ENCODE measurements around the gene TCTN1.
"Not testable (repeated sequence)": the region's sequence is repeated elsewhere in the genome, so short reads cannot be mapped to it uniquely, and the experiment has no call there.

The TCTN1 gene

DNA sequence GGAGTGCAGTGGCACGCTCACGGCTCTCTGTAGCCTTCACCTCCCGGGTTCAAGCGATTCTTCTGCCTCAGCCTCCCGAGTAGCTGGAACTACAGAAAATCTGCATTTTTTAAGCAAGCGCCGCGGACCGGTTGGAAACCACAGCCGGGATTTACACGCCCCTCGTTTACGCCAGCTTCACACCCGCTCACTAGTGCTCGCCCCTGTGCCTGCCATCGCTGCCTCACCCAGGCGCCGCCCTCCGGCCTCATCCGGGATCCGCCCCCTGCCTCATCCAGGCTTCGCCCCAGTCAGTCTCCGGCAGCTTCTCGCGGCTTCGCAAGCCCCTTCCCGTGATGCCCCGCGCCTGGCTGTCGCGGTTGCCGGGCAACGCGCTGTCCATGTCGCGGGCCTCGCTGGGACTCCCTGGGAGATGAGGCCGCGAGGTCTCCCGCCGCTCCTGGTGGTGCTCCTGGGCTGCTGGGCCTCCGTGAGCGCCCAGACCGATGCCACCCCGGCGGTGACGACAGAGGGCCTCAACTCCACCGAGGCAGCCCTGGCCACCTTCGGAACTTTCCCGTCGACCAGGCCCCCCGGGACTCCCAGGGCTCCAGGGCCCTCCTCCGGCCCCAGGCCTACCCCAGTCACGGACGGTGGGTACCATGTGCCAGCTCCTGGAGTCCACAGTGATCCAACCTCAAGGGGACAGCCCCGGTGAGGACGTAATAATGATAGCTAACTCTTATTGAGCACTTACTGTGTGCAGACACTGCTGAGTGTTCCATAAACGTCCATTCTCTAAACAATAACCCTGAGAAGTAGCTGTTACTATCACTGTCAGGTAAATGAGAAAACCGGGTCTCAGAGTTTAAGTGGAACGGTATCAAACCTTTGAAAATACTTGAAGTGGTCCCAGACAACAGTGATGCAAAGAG, at the start of gene TCTN1:
TSS of gene TCTN1 (plus strand) at position 359 of the 914 bp plus-strand sequence. CDS start at position 413, 54 bp downstream.
- peak; percentile 95 for DNase-seq

DNA sequence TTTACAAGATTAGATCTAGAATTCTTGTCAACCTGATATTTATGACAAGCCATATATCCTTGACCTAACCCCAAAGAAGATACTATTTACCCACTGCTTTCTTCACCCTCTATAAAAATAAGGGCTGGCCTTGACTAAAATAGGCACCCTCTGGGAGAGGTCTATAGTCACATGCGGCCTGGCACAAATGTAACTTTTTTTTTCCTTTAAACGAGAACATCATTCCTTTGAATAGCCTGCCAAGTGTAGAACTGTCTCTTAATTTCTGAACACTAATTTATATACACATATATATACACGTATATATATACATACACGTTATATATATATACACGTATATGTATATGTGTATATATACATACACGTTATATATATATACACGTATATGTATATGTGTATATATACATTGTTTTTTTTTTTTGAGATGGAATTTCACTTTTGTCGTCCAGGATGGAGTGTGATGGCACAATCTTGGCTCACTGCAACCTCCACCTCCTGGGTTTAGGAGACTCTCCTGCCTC, 49.4 kb upstream of the TCTN1 start:
- DNase-seq = no peak

DNA sequence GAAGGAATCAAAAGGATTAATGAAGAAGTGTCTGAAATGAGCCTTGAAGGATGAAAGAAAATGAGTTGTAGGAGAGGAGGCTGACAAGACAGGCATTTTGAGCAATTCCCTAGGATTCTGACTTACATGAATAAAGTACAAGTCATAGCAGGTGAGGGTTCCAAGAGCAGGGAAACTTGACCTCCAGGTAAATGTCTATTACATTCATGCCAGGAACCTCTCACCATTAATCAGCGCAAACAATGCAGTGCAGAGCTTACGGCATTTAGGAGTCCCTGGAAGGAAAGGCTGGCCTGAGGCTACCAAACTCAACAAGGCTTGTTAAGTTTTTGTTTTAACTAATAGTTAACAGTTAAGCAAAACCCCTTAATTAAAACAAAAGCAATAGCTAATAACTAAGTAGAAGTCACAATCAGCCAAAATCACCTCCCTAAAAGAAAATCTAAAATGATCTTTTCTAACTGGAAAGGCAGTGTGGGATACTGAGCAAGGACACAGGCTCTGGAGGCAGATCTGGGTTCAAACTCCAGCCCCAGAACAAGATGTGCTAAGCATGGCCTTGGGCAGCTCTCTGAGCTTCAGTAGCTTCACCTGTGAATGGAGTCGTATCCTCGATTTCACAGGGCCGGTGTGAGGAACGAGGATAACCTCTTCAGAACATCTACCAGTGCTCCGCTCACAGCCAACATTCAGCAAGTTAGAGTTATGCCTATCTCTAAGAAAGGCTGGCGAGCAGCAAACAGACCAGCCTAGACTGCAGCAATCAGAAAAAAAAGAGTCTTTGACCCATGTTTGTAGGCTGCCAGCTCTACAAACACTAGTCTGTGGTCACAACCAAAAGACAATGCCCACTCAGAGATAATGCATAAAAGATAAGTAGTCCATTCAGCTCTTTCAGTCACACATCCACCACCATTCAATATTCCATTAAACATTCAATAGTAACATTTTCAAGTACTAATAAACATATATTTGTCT, 47.7 kb upstream of the TCTN1 start:
- DNase-seq = no peak

DNA sequence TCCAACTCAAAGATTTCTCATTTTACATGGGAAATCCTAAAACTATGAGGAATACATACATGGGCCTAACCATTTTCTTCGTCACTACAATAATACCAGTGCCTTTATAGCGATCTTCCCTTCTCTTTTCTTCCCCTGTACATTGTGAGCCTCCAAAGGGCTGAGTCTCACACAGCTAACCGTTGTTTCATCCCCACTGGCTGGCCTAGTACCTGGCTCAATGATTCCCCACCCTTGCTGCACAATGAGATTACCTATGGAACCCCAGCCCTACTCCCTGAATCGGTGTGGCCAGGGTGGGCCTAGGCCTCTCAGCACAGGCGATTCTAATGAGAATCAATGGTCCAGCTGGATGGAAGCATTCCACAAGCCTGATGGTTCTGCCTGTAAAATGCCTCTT, 46.9 kb upstream of the TCTN1 start:
- no peak for DNase-seq

DNA sequence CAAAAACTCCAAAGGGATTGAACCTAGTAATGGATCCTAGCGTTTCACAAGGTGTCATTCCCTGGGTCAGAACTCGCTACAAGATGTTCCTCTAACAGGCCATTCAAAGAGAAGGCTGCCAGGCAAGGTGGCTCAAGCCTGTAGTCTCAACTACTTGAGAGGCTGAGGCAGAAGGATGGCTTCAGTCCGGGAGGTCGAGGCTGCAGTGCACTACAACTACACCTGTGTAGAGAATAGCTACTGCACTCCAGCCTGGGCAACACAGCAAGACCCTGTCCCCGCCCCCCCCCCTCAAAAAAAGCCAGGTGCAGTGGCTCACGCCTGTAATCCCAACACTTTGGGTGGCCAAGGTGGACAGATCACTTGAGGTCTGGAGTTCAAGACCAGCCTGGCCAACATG, 45.2 kb upstream of the TCTN1 start:
- no peak for DNase-seq

DNA sequence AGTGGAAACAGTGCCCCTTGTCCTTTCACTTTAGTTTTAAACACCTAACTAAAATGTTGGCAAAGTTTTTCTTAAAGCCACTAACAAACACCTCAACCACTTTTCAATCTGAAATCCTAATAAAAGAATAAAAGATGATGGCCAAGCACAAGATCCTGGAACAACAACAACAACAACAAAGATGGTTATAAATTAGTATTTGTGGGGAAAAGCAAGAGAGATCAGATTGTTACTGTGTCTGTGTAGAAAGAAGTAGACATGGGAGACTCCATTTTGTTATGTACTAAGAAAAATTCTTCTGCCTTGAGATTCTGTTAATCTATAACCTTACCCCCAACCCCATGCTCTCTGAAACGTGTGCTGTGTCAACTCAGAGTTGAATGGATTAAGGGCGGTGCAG, 44.1 kb upstream of the TCTN1 start:
- not testable (repeated sequence) for DNase-seq

DNA sequence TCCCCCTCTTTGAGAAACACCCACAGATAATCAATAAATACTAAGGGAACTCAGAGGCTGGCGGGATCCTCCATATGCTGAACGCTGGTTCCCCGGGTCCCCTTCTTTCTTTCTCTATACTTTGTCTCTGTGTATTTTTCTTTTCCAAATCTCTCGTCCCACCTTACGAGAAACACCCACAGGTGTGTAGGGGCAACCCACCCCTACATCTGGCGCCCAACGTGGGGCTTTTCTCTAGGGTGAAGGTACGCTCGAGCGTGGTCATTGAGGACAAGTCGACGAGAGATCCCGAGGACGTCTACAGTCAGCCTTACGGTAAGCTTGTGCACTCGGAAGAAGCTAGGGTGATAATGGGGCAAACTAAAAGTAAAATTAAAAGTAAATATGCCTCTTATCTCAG, 43.1 kb upstream of the TCTN1 start:
- DNase-seq = not testable (repeated sequence)

DNA sequence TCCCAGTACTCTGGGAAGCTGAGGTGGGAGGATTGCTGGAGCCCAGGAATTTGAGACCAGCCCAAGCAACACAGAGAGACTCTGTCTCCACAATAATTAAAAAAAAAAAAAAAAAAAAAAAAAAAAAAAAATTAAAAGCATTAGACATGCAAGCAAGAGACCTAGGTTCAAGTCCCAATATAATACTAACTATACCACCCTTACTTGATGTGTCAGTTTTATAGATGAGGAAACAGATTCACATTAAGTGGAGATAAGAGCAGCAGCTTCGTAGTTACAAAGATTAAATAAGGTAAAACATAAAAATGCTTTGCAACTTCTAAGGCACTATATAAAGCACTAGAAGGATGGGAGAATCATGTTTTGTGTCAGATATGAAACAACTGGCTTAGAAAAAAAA, 39.9 kb upstream of the TCTN1 start:
- no peak for DNase-seq

DNA sequence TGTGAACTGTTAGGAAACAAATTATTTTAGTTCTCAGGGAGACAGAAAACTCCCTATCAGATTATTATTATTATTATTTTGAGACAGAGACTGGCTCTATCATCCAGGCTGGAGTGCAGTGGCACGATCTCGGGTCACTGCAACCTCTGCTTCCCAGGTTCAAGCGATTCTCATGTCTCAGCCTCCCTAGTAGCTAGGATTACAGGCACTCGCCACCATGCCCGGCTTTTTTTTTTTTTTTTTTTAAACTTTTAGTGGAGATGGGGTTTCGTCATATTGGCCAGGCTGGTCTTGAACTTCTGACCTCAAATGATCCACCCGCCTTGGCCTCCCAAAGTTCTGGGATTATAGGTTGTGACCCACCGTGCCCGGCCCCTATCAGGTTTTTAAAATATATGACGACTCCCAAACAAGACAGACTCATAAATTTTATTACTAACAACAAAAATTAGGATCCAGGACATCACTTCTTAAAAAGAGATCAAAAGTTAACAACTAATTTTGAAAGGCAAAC, 39.2 kb upstream of the TCTN1 start:
- DNase-seq = not testable (repeated sequence)

DNA sequence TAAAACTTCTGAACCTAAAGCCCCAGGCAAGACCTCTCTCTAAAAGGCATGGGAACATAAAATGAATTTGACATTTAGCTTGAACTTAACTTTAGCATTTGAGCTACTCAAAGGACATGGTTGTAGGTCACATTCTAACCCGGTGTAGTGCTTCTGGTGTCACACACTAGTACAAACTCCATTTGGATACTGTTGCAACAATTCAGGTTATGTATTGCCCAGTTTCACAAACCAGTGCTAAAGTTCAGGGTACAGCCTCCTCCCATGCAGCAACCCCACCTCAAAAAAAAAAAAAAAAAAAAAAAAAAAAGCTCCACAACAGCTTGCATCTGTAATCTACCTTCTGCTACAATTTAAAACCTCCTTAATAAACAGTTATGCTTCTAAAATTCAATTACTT, 38.6 kb upstream of the TCTN1 start:
- DNase-seq = no peak

DNA sequence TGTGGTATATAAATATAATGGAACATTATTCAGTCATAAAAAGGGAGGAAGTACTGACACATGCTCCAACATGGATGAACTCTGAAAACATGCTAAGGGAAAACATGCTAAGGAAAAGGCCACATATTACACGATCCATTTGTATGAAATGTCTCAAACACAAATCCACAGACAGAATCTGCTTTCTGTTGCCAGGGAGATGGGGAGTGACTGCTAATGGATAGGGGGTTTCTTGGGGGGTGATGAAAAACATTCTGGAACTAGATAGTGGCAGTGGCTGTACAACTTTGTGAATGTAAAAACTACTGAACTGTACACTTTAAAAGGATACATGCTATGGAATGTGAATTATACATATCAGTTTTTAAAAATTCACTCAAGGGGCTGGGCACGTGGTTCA, 37.4 kb upstream of the TCTN1 start:
- no peak for DNase-seq

DNA sequence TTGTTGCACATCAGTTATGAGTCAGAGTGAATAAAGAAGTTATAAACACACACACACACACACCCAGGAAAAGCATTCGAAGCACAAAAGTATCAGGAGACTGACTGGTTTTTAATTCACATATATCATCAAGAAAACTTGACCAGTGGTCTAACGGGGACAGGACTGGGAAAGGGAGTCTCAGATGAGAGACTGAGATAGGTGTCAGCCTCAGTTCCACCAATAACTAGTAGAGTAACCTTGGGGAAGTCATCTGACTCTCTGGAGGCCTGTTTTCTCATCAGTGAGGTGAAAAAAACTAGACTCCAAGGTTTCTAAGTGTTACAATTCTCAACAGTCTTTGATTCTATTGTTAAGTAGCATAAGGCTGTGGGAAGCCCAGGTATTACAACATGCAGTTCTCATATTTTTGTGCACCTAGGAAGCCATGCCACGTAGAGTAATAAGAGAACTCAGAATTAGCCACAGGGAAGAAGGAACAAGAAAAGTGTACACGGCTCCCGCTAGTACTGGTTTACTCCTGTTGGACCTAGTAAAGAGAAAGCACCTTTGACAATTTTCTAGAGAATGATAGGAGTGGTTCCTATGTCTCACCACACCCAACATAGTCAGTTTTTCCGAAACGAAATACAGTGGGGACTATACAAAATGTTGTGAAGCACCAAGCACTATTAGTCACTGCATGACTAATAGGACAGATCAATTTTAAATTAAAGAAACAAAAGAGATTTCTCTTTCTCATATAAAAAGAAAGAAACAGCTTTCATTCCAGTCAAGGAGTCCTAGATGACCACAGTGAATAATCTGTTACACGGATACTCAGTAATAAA, 35.9 kb upstream of the TCTN1 start:
- DNase-seq = no peak

DNA sequence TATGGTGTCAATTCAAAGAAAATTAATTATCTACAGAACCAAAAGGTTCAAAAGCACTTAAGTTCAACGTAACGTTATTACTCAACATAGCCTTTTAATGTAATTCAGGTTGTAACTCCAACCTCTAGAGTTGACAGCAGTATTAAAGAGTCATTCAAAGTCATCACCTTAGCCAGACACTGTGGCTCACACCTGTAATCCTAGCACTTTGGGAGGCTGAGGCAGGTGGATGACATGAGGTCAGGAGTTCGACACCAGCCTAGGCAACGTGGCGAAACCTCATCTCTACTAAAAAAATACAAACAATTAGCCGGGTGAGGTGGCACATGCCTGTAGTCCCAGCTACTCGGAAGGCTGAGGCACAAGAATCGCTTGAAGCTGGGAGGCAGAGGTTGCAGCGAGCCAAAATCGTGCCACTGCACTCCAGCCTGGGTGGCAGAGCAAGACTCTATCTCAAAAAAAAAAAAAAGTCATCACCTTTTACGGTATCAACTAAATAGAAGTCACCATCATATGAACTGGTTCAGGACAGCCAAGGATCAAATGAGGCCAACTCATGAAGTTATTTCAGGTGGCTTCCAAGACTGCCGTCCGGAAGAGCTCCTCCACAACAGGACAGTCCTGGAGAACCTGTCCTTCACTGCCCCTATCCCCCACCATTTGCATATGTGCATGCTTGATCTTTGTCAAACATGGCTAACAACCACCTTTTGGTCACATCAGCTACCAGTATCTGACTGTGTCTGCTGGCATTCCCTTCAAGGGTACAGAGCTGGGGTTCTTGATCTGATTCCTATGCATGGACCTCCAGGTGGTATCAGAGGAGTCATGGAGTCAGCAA, 35.0 kb upstream of the TCTN1 start:
- DNase-seq = no peak

DNA sequence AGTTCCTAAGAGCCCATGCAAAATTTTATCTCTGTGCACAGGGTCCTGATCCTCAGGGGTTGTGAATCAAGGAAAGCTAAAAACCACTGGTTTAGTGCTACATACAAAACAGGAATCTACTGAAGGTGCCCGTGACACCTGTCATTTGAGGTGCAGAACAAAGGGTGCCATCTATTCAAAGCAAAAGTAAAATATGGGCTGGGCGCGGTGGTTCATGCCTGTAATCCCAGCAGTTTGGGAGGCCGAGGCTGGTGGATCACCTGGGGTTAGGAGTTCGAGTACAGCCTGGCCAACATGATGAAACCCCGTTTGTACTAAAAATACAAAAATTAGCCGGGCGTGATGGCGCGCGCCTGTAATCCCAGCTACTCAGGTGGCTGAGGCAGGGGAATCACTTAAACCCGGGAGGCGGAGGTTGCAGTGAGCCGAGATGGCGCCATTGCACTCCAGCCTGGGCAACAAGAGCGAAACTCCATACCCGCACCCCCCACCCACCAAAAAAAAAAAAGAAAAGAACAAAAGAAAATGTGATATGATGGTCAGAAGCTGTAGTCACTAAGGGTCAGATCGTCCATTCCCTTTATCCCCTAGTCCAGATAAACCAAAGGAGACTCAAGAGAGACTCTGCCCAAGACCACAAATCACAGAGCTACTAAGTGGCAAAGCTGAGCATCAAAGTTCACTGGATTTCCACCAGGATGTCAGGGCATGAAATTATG, 34.2 kb upstream of the TCTN1 start:
- no peak for DNase-seq

DNA sequence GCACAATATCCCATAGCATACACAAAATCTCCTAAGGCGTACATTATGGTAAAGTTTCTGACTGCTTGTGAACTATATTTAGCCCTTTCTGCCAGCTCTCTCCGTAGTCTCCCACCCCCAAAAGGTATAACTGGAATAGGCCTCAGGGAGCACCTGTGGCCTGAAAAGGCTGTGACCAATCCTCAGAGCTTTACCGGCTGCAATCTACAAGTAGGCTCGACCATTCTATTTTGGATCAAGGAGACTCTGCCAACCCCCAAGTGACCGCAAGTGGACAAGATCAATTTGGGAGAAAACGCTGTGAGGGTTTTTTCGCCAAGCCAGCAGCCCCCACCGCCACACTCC, 32.0 kb upstream of the TCTN1 start:
- peak; percentile 13 for DNase-seq

DNA sequence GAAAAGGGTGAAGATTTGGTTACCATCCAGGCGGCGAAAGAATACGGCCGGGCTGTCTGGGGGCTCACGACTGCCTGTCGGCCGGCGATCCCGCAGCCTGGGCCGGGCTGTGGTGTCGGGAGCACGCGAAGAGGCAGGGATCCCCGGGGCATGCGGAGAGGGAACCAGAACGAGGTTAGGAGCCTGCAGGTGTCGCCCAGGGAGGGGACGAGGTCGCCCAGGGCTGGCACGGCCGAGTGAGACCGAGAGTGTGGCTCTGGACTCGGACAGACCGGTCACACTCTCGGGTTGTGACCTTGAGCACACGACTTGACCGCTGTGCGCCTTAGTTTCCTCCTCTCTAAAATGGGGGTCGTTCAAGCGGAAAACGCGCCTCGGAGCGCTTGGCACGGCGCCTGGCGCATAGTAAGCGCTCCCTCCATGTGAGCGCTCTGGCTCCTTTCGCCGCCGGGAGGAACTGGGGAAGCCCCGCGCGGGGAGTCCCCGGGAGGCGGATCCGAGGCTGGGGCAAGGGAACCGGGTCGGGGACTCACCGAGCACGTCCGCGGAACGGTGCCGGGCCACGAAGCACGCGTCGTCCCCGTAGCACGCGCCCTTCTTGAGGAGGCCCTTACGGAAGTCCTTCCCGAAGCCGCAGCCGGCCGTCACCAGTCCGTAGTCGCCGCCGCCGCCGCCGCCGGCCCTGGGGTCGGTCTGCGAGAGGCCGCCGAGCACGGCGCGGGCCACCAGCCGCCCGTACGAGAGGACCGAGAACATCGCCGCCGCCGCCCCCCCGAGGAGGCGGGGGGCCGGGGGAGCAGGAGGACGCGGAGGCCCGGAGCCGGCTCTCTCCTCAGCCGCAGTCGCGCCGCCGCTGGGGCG, 31.4 kb upstream of the TCTN1 start:
- DNase-seq = peak; percentile 47

DNA sequence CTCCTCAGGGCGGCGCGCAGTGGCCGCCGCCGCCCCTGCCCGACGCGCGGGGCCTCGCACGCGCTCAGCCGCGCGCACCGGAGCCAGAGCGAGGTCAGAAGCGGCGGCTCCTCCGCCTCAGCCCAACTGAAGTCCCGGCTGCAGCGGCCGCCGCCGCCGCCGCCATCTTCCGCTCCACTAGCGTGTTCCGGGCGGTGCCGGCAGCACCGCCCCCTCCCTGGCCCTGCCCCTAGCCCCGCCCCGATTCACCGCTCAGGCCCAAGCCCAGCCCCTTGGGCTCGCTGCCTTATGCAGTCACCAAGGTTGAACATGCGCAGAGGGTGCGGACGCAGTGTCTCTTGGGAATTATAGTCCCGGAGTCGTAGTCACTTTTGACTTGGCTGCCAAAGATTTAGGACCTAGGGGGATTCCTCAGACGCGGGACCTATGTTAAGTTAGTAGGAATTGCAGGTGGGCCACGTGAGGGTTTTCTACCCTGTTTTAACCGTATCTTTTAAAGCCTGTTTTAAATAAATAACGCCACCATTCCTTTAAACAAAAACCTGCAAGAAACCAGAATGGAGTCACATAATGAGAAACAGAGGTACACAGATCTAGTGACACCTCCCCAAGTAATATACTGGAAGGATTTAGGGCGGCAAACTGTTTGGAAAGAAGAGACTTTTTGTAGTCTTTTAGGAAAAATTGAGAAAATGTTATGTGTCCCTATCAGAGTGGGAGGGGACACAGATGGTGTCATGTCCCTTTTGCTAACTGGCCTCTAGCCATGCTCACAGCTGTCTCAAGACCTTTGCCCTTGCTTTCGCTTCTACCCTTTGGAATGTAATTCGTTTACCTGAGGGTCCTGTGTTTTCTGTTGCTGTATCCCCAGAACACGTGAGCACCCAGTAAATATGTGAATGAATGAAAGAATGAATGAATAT, 30.5 kb upstream of the TCTN1 start, which contains the start of gene PPTC7:
TSS of gene PPTC7 (minus strand) at position 182 of the 923 bp plus-strand sequence. CDS start 287 bp downstream, outside the sequence.
- DNase-seq = peak; percentile 96

DNA sequence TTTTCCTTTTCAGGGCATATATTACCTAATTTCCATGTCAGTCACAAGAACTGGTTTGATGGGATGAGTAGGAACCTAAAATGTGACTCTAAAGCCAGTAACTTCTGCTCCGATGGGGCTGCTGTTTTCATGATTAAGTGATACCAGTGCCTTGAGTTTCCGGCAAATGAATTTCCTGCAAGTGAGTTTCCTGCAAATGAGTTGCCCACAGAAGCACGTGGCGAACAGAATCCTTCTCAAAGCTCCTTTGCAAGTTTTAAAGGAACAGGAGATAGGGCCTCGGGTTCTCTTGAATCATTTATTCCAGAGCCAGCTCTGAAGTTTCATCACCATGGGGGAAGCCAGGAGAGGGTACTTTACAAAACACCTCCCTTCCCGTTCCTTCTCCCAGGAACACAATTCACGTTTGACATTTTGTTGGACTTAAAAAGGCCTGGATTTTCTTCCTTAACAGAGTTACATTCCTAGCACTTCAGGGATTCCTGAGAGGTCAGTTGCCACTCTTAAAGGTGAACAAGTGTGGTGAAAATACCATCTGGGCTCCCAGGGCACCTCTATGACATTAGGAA, 28.6 kb upstream of the TCTN1 start:
- no peak for DNase-seq

All from NCI-H2171 treated with DMSO at 0.1 percent for 48 hours (cell line).